Stimulated activated CD4-positive, alpha-beta T cell treated with anti-CD3 and anti-CD28 coated beads, Interleukin-4, amount 100 ng/mL, for 48 hours (primary cell): ENCODE results near the gene SLITRK6.
"Not testable (repeated sequence)": the region's sequence is repeated elsewhere in the genome, so short reads cannot be mapped to it uniquely, and the experiment has no call there.

Source experiments
- DNase-seq, 2 donors: peaks; one replicate each; pipeline ENCODE4 v3.0.0-alpha.2; 2020; ENCODE audit warnings: low read depth in 2 of 2

SLITRK6 gene, protein sequence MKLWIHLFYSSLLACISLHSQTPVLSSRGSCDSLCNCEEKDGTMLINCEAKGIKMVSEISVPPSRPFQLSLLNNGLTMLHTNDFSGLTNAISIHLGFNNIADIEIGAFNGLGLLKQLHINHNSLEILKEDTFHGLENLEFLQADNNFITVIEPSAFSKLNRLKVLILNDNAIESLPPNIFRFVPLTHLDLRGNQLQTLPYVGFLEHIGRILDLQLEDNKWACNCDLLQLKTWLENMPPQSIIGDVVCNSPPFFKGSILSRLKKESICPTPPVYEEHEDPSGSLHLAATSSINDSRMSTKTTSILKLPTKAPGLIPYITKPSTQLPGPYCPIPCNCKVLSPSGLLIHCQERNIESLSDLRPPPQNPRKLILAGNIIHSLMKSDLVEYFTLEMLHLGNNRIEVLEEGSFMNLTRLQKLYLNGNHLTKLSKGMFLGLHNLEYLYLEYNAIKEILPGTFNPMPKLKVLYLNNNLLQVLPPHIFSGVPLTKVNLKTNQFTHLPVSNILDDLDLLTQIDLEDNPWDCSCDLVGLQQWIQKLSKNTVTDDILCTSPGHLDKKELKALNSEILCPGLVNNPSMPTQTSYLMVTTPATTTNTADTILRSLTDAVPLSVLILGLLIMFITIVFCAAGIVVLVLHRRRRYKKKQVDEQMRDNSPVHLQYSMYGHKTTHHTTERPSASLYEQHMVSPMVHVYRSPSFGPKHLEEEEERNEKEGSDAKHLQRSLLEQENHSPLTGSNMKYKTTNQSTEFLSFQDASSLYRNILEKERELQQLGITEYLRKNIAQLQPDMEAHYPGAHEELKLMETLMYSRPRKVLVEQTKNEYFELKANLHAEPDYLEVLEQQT

GRCh38 chr13:85799097-85799582 is at the start of gene SLITRK6:
Gene SLITRK6, minus strand, starts transcription at chr13:85799419. Its CDS starts 2,911 bp downstream, at chr13:85796508.
- DNase-seq, result no peak

- DNase-seq, result no peak
These were observed 47.8 kb upstream of the SLITRK6 start for GRCh38 chr13:85847012-85847411.

- DNase-seq, result no peak
These were observed 42.2 kb upstream of the SLITRK6 start for GRCh38 chr13:85841427-85841826.

GRCh38 chr13:85833921-85834320 is 34.7 kb upstream of the SLITRK6 start:
- DNase-seq, result no peak

- no peak for DNase-seq
These were observed 29.0 kb upstream of the SLITRK6 start for GRCh38 chr13:85828094-85828684.

DNA sequence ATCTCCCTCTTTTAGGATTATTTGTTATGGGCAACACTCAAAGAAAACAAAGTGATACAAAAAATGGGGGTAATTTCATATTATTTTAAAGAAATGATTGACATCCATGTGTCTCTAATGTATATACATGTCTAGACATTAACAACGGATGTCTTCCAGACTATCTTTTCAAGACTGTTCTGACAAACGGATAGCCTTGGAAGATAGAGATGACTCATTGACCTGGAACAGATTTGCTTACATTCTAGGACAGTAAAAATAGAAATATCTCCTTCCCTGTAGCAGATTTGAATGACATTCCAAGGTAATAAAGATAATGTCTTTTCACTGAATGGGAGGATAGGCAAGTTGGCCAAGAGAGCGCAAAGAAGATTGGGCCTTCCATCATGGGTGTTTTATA is 26.2 kb upstream of the SLITRK6 start:
- DNase-seq, result no peak

DNA sequence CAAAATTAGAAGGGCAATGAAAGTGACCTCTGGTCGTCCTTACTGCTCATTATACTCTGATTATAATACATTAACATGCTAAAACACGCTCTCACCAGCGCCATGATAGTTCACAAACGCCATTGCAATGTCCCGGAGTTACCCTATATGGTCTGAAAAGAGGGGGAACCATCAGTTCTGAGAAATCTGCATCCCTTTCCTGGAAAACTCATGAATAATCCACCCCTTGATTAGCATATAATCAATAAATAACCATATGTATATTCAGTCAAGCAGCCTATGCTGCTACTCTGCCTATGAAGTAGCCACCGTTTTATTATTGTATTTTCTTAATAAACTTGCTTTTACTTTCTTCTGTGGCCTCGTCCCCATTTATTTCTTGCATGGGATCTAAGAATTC is 24.6 kb upstream of the SLITRK6 start:
- no peak for DNase-seq

- DNase-seq, result no peak
These were observed 20.3 kb upstream of the SLITRK6 start for GRCh38 chr13:85819513-85819912.

- DNase-seq, result no peak
These were observed 17.2 kb upstream of the SLITRK6 start for GRCh38 chr13:85816413-85816812.

DNA sequence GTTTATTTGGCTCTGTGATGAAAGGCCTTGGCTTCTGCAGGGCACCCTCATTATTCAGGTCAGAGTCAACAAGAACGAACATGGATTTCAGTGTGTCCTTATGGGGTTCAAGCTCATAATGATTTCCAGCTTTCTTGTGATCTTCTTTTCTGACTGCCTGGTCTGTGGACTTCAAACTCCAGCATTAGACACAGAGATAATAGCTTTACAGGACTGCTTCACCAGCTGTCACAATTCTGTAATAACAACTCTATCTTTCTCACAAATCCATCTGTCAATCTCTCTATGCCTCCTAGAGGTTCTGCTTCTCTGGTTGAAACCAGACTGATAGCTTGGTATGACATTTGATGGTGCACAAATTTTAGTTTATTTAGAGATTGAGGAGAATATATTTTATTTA is 13.1 kb upstream of the SLITRK6 start:
- DNase-seq, result no peak

DNA sequence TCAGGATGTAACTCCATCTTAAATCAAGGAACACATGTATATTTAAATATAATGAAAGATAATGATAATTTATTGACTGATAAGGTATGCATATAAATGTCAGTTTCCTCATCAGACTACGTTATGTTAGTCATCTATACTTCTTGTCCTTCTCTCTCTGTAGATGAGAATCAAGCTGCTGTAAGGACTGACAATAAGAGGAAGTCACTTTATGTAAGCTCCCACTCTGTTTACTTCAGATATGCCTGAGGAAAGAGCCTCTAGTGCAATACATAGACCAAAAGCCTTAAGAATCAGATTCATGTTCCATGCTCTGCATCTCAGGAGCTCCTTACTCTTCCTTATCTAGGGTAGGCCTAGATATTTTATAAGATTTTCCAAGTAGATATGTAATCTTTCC is 9.6 kb upstream of the SLITRK6 start:
- no peak for DNase-seq

- no peak for DNase-seq
These were observed 7.4 kb upstream of the SLITRK6 start for GRCh38 chr13:85806553-85807175.

GRCh38 chr13:85798556-85798955 is 663 bp downstream of the SLITRK6 start:
- DNase-seq, result no peak

DNA sequence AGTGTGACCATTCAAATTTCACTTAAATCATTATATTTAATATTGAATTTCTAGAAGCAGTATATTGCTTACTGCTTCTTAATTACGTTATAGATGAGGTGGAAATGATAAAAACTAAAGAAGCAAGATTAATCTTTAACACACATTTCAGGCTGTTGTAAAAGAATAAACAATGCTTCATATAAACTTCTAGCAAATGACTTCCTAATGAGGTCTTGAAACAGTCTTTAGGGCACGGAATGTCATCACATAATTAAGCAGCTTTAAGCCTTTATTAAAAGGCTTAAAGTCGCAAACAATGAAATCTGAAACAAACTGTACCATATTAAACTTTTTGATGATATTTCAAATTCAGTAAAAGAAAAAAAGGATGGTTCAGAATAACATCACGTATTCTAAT is 1.9 kb downstream of the SLITRK6 start:
- DNase-seq, result no peak

DNA sequence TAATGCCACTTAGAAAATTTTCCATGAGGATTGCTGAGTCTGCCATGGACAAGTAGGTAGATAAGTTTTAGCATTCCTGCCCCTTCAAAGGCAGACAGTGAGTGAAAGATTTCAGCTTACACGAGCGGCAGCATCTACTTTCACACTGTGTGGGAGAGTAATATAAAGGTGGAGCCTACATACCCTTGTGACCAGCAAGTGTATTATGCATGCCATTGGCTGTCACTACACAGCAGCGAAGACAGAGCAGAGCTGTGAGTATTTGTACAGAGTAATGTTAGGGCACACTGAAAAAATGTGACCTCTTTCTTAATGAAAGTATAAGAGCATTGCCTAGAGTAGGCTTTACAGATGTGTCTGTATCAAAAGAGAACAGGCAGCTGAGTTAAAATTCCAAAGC is 14.0 kb downstream of the SLITRK6 start:
- no peak for DNase-seq

GRCh38 chr13:85772367-85772766 is 26.9 kb downstream of the SLITRK6 start:
- DNase-seq, result no peak

- DNase-seq, result no peak
These were observed 27.4 kb downstream of the SLITRK6 start for GRCh38 chr13:85771856-85772255.

DNA sequence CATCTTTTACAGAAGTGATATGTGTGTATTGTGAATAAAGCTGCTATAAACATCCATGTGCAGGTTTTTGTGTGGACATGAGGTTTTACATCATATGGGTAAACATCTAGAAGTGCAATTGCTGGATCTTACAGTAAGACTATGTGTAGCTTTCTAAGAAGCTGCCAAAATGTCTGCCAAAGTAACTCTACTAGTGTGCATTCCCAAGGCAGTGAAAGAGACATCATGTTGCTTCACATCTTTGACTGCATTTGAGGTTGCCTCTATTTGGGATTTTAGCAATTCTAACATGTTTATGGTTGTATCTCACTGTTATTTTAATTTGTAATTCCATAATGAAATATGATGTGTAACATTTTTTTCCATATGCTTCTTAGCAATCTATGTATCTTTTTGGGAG is 30.3 kb downstream of the SLITRK6 start:
- DNase-seq, result no peak

DNA sequence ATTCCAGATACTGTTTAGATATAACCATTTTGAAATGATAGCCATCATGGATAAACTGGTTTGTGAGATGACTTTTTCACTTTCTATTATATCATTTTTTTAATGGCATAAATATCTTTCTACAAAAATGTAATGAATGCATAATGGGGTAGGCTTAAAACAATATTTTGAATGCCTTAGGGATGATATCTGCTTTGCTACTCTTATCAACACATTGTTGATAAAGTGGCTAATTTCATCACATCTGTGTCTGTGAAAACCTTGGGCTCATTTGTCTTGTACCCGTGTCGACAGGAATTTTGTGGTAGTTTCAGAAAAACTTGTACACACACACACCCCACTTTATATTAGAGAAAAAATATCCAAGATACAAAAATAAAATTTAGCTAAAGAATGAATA is 44.1 kb downstream of the SLITRK6 start:
- no peak for DNase-seq

GRCh38 chr13:85743201-85743770 is 55.9 kb downstream of the SLITRK6 start:
- not testable (repeated sequence) for DNase-seq
